ENCODE measurements around the gene RCBTB1. TPM values are rescaled to one million over a fixed set of nuclear protein-coding genes. Genes with fewer than 3 reads are reported as not detected.
"Not testable (repeated sequence)": the region's sequence is repeated elsewhere in the genome, so short reads cannot be mapped to it uniquely, and the experiment has no call there.

Gene RCBTB1
- total RNA-seq (2014; rRNA removed; shearing (Covaris generic)), result 17.6 and 18.0 TPM in 2 replicates
- polyA plus RNA-seq (2015; cell fraction: cytosol; rRNA removed), result 21.7 and 29.3 TPM in 2 replicates
- polyA plus RNA-seq (2015; cell fraction: nucleus; rRNA removed), result 116 and 132 TPM in 2 replicates

- in situ Hi-C loops (cut with HindIII; ENCODE audit: low pct_unique_long_range_greater_than_20kb, low sequenced_read_pairs), result no loop called here
- DNase-seq (ENCODE audit: low read depth, low spot score), result peak; percentile 59
Observed at GRCh38 chr13:49585220-49586157, at the start of gene RCBTB1. Gene RCBTB1, minus strand, starts transcription at chr13:49585558. Its CDS starts 18,279 bp downstream, at chr13:49567279.

GRCh38 chr13:49633710-49634109 is 48.4 kb upstream of the RCBTB1 start:
- in situ Hi-C loops (cut with HindIII; ENCODE audit: low pct_unique_long_range_greater_than_20kb, low sequenced_read_pairs), result no loop called here
- no peak for DNase-seq (ENCODE audit: low read depth, low spot score)

GRCh38 chr13:49632156-49632555 is 46.8 kb upstream of the RCBTB1 start:
- no peak for DNase-seq (ENCODE audit: low read depth, low spot score)
- in situ Hi-C loops (cut with HindIII; ENCODE audit: low pct_unique_long_range_greater_than_20kb, low sequenced_read_pairs), result no loop called here

- DNase-seq (ENCODE audit: low read depth, low spot score), result no peak
- in situ Hi-C loops (cut with HindIII; ENCODE audit: low pct_unique_long_range_greater_than_20kb, low sequenced_read_pairs), result no loop called here
Observed at GRCh38 chr13:49630580-49630979, 45.2 kb upstream of the RCBTB1 start.

GRCh38 chr13:49629947-49630346 is 44.6 kb upstream of the RCBTB1 start:
- in situ Hi-C loops (cut with HindIII; ENCODE audit: low pct_unique_long_range_greater_than_20kb, low sequenced_read_pairs), result no loop called here
- no peak for DNase-seq (ENCODE audit: low read depth, low spot score)

- in situ Hi-C loops (cut with HindIII; ENCODE audit: low pct_unique_long_range_greater_than_20kb, low sequenced_read_pairs), result no loop called here
- DNase-seq (ENCODE audit: low read depth, low spot score), result no peak
Observed at GRCh38 chr13:49629196-49629938, 44.0 kb upstream of the RCBTB1 start.

- in situ Hi-C loops (cut with HindIII; ENCODE audit: low pct_unique_long_range_greater_than_20kb, low sequenced_read_pairs), result no loop called here
- no peak for DNase-seq (ENCODE audit: low read depth, low spot score)
Observed at GRCh38 chr13:49627831-49628652, 42.7 kb upstream of the RCBTB1 start, which contains the start of gene ARL11. Gene ARL11, plus strand, starts transcription at chr13:49628507. Its CDS starts 1,941 bp downstream, at chr13:49630448.

- in situ Hi-C loops (cut with HindIII; ENCODE audit: low pct_unique_long_range_greater_than_20kb, low sequenced_read_pairs), result no loop called here
- DNase-seq (ENCODE audit: low read depth, low spot score), result no peak
Observed at GRCh38 chr13:49625392-49626079, 40.2 kb upstream of the RCBTB1 start.

GRCh38 chr13:49624229-49624628 is 38.9 kb upstream of the RCBTB1 start:
- DNase-seq (ENCODE audit: low read depth, low spot score), result no peak
- in situ Hi-C loops (cut with HindIII; ENCODE audit: low pct_unique_long_range_greater_than_20kb, low sequenced_read_pairs), result no loop called here

GRCh38 chr13:49622174-49622946 is 37.0 kb upstream of the RCBTB1 start:
- in situ Hi-C loops (cut with HindIII; ENCODE audit: low pct_unique_long_range_greater_than_20kb, low sequenced_read_pairs), result no loop called here
- no peak for DNase-seq (ENCODE audit: low read depth, low spot score)

GRCh38 chr13:49620170-49620621 is 34.8 kb upstream of the RCBTB1 start:
- in situ Hi-C loops (cut with HindIII; ENCODE audit: low pct_unique_long_range_greater_than_20kb, low sequenced_read_pairs), result no loop called here
- no peak for DNase-seq (ENCODE audit: low read depth, low spot score)

- in situ Hi-C loops (cut with HindIII; ENCODE audit: low pct_unique_long_range_greater_than_20kb, low sequenced_read_pairs), result no loop called here
- no peak for DNase-seq (ENCODE audit: low read depth, low spot score)
Observed at GRCh38 chr13:49616676-49617065, 31.3 kb upstream of the RCBTB1 start.

- no peak for DNase-seq (ENCODE audit: low read depth, low spot score)
- in situ Hi-C loops (cut with HindIII; ENCODE audit: low pct_unique_long_range_greater_than_20kb, low sequenced_read_pairs), result no loop called here
Observed at GRCh38 chr13:49615836-49616675, 30.7 kb upstream of the RCBTB1 start.

GRCh38 chr13:49612042-49612441 is 26.7 kb upstream of the RCBTB1 start:
- in situ Hi-C loops (cut with HindIII; ENCODE audit: low pct_unique_long_range_greater_than_20kb, low sequenced_read_pairs); DNase-seq (ENCODE audit: low read depth, low spot score): not testable (repeated sequence)

- in situ Hi-C loops (cut with HindIII; ENCODE audit: low pct_unique_long_range_greater_than_20kb, low sequenced_read_pairs), result no loop called here
- DNase-seq (ENCODE audit: low read depth, low spot score), result no peak
Observed at GRCh38 chr13:49610176-49610575, 24.8 kb upstream of the RCBTB1 start.
